Activated CD4-positive, CD25-positive, alpha-beta regulatory T cell treated with anti-CD3 and anti-CD28 coated beads, Interleukin-2, amount 50 U/mL, for 16 hours (primary cell): ENCODE results near the gene IZUMO4.

ENCODE experiments used
- DNase-seq: peaks from one replicate; pipeline ENCODE4 v3.0.0-alpha.2; 2020; ENCODE audit warnings: low read depth, low spot score

Gene IZUMO4, protein sequence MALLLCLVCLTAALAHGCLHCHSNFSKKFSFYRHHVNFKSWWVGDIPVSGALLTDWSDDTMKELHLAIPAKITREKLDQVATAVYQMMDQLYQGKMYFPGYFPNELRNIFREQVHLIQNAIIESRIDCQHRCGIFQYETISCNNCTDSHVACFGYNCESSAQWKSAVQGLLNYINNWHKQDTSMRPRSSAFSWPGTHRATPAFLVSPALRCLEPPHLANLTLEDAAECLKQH

DNA sequence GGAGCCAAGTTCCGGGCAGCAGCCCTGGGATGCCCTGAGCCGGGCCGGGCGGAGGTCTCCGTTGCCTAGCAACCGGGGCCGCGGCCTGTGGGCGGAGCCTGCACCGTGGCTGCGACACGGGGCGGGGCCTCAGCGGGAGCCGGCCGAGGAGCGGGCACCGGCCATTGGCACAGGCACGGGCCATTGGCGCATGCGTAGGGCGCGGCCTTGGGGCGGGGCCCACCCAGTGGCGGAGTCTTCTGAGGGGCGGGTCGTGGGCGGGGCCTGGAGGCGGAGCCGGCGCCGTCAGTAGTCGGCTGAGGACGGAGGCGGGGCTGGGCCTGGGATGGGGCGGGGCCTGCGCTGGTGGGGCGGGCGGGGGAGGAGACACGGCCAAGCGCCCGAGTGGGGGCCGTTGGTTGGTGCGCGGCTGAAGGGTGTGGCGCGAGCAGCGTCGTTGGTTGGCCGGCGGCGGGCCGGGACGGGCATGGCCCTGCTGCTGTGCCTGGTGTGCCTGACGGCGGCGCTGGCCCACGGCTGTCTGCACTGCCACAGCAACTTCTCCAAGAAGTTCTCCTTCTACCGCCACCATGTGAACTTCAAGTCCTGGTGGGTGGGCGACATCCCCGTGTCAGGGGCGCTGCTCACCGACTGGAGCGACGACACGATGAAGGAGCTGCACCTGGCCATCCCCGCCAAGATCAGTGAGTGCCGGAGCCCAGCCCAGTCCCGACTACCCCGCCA is at the start of gene IZUMO4:
Gene IZUMO4 (plus strand): TSS at position 436 of the 723 bp plus-strand sequence. CDS start 31 bp downstream, at position 467.
- peak; percentile 99 for DNase-seq

DNA sequence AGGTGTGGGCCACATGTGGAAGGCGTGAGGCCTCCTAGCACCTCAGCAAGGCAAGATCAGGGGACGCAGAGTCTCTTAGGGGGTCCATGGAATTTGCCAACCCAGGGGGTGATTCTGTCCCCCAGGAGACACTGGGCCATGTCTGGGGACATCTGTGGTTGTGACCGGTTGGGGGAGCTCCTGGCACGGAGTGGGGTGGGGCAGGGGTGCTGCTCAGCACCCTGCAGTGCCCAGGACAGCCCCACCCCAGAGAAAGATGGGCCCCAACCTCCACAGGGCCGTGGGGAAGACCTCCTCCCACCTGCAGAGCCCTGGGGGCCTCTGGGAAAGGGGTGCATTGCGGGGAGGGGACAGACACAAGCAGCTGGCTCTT is 49.7 kb upstream of the IZUMO4 start:
- no peak for DNase-seq

DNA sequence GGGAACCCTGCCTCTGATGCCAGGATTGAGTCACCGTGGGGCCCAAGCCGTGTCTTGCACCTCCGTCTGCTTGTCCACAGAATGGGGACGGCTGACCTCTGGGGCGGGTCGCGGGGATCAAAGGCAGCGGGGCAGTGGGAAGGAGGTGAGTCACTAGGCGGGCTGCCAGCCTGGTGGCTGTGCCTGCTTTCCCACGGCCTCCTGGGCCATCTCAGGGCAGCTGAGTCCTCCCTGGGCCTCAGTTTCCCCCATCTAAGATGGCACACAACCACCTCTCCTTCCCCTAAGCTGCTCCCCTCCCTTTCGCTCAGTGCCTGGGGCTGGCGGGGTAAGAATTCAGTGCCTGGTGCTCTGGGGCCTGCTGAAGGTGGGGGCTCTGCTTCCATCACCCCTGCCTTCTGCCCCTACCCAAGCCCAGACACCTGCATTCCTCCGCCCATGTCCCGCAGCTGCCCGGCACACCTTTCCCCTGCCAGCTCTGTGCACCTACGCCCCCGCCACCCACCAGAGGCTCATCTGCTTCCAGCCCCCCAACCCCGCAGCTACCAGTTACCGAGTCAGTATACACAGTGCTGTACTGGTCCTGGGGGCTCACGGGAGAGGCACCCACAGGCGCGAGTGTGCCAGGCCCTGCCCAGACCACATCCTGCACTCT is 49.1 kb upstream of the IZUMO4 start:
- no peak for DNase-seq

DNA sequence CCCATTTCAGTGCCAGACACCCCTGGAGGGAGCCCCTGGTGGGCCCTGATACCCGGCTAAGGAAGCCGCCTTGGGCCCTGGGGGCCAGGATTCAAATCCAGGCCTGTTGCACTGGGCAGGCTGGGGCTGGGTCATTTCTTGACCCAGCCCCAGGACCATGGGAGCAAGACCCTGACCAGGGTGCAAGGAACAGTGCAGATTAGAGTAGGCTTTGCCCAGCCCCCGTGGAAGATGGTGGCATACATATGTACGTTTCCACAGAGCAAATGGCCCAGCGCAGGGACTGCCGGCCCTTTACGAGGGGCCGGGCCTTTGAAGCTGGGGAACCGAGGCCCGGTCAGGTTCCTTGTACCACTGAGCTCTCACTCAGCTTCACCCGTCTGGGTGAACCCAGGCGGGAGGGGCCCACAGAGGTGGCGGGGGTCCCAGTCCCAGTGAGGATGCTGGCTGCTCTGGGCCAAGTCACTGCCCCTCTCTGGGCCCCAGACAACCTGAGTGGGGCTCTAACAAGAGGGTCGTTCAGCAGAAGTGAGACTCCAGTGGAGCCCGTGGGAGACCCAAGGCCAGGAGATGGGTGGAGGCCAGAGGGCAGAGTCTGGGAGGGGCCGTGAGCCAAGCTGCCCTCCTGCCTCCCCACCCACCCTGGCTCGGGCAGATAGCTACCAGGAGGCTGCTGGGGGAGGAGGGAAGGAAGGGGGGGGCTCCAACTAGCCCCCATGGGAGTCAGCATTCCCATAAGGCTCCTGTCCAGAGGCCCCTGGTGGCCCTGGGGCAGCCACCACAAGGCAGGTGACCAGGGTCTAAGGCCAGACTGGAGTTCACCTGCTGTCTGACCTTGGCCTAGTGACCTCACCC is 48.4 kb upstream of the IZUMO4 start:
- no peak for DNase-seq

DNA sequence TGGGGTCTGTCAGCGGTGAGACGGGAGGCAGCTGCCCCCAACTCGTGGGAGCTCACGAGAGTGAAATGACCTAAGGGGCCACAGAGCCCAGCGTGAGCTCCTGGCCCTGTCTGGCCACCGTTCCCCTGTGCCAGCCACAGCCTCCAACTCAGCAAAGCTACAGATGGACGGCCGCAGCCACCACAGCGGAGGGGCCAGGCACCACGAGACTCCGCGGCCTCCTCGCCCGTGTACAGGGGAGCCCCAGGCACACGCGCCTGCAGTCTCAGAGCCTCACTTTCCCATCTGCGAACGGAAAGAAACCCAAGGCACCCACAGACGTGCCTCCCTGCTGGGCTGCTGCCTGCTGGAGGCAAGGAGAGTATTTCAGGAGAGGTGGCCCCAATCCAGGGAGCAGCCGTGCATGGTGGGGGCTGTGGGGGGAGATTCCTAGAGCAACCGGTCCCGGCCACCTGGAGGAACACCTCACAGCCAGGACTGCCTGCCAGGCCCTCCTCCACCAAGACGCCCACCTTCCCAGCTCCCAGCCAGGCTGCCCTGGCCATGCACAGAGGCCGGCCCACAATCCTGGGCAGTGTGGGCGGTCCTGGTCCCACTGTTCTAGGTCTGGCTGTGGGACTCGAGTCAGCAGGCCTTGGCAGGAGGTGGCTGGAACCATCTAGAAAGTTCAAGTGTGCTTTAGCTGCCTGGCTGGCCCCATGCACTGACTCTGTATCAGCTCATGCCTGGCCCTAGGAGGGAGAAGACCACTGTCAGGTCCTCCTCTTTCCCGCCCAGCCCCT is 47.6 kb upstream of the IZUMO4 start:
- no peak for DNase-seq

DNA sequence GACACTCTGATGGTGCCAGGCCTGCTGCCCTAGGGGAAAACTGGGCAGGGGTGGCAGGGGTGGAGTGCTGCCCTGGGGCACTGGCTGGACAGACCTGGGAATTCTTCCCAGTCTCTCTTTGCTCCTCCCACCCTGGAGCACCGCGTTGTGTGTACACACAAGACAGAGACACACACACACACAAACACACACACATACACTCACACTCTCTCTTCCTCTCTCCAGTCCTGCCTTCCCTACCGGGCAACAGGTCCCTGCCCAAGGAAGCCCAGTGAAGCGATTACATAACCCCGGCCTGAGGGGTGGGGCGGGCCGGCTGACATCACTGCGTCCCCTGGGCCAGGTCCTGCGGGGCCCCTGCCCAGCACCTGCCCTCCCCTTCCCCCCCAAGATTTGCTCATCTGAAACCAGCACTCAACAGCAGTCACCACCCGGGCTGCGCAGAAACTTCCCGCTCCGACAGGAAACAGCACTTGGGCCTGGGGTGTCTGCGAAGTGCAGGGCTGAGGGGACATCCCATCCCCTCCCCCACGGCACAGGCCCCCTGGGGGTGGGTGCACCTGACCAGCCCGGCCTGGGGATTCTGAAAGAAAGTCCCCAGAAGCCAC is 46.9 kb upstream of the IZUMO4 start:
- DNase-seq, result peak; percentile 31

DNA sequence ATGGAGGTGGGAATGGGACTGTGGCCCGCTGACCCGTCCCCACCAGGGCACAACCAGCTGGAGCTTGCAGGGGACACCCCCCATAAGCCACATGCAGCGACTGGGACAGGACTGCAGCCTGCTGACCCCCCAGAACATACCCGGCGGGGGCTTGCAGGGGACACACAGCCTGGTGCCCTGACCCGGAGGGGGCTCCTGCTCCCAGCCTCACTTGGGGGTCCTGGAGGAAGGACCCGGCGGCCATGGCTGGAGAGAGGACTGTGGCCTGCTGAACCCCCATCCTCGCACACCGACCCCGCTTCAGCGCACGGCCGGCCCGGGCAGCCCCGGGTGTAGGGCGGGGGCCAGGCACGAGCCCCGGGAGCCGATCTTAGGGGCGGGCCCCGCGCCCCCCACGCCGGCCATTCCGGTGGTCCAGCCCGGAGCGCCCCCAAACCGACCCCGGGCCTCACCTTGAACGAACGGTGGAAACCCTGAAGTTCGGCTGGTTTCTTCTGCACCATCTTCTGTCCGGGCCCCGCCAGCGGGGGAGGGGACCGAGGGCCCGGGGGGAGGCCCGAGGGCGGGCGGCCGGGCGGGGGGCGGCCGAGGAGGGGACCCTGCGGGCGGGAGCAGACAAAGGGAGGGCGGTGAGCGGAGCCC is 46.2 kb upstream of the IZUMO4 start:
- DNase-seq, result no peak

DNA sequence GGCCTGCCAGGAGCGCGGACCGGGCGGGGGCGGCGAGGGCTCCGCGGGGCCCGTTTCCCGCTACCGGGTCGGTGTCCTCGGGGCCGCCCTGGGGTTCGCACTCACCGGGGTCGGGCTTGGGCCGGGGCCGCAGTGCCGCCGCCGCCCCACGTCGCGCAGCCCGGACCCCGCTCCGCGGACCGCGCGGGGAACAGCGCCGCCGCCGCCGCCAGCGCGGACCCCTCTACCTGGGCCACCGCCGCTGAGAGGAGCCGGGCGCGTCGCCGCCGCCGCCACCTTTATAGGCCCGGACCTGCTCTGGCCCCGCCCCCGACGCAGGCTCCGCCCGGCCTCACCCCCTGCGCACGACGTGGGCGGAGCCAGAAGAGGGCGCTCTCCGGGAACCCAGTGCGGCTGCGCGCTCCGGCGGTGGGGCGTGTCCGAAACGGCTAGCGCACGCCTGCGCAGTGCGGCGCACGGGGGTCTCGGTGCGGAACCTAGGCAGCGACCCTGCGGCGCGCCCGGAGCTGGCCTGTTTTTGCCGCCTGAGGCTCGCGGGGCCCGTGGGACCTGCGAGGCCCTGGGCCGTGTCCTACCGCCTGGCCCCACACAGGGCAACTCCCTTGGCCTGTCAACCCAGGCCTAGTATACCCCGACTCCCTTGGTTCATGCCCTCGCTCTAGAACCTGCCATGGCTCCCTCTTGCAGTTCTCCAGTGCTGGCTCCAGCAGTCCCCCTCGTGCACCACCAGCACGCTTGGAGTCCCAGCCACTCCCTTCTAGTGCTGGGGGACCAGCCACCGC is 45.5 kb upstream of the IZUMO4 start, which contains the start of gene MKNK2:
Gene MKNK2 (minus strand): TSS at position 254 of the 782 bp plus-strand sequence. CDS start 393 bp downstream, outside the sequence.
- DNase-seq, result peak; percentile 93

DNA sequence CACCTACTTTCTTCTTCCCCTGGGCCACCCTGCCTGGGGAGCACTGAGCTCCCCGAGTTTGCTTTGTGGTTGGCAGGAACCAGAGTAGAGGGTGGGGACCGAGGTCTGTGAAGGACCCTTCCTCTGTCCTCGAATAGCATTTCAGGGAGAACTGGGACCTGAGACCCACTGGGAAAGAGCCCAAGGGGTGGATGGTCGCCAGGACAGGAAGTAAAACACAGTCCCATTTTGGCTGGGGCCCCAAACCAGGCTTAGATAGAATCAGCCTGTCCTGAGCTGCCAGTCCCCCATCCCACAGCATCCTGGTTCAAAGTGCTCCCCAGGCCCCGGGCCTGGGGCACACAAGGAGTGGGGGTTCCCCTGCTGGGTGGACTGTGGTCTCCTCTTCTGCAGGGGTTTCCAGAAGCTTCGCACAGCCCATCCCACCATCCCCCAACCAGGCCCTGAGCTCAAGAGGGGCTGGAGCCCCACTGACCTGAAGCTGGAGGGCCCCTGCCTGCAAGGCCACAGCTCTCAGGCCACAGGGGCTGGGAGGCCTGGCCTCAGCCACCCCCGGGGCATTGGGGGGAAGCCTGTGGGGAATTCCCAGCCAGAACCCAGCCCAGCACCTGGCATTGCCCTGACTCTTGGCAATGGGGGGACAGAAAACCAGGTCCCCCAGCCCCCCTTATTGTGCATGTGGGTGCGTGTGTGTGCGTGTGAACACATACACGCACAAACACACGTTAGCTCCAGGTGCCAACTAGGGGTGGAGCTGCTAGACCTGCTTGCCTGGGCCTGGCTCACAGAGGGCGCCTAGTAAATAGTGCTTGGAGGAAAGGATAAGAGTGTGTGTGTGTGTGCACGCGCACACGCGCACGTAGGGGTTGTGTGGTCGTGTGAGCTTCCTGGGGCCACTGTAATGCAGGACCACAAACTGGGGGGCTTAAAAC is 44.7 kb upstream of the IZUMO4 start:
- DNase-seq, result no peak

DNA sequence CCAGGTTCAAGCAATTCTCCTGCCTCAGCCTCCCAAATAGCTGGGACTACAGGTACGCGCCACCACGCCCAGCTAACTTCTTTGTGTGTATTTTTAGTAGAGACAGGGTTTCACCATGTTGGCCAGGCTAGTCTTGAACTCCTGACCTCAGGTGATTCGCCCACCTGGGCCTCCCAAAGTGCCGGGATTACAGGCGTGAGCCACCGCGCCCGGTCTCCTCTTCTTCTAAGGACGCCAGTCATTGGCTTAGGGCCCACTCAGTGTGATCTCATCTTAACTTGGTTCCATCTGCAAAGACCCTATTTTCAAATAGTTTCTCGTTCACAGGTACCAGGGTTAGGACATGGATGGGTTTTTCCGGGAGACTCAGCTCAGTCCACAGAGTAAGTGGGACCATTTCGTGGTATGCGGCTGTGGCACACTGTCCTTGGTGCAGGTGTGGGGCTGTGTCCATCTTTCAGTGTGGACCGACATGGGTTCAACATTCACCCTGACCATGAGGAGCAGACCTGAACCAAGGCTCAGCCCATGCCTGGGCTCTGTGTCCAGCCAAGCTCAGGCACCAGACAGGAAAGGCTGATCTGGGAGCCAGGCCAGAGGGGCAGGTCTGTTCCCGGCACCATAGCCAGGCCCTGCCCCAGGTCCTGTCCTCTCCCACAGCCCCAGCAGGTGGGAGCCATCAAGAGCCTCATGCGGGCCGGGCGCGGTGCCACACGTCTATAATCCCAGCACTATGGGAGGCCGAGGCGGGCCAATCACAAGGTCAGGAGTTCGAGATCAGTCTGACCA is 42.9 kb upstream of the IZUMO4 start:
- no peak for DNase-seq

DNA sequence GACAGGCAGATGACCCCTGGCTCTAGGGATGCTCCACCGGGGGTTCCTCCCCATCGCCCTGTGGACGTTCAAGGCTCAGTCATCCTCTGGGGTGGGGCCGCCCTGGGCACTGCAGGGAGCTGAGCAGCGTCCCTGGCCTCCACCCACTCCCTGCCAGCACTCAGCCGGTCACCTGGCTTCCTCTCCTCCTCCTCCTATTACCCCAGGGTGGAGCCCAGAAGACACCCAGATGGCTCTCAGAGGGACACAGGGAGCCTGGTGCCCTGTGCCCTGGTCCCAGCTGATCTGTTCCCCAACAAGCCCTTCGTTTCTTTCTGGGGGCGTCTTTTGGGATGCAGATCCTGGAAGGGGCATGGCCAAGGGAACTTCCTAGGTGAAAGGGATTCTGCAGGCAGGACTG is 42.0 kb upstream of the IZUMO4 start:
- no peak for DNase-seq

DNA sequence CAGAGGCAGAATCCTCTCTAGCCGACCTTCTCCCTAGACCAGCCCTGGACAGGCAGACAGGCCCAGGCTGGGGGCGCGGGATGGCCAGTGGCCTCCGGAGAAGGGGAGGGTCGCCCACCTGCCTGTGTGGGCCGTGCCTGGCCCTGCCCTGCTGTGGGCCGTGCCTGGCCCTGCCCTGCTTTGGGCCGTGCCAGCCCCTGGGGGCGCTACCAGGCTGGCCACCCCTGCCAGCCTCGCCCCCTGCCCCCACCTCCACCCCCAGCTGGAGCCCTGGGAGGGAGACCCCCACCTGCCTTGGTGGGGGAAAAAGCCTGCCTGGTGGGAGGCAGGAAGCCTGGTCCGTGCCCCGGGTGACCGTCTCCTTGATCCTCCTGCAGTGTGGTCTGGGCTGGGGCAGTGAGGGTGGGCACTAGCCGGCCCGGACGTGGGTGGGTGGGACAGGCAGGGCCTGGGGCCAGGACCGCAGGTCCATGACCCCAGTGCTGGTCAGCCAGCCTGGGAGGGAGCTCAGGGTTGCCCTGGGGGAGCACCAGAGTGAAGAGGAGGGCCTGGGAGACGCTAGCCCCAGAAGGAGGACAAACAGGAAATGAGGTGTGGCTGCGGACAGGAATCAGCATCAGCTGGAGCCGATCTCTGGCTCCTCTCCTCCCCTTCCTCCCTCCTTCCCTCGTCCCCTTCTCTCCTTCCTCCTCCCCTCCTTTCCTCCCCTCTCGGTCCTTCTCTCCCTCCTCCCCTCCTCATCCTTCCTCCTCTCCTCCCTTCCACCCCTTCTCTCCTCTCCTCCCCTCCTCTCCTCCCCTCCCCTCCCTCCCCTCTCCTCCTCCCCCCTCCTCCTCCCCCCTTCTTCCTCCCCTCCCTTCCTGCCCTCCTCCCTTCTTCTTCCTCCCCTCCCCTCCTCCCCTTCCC is 40.5 kb upstream of the IZUMO4 start:
- no peak for DNase-seq

DNA sequence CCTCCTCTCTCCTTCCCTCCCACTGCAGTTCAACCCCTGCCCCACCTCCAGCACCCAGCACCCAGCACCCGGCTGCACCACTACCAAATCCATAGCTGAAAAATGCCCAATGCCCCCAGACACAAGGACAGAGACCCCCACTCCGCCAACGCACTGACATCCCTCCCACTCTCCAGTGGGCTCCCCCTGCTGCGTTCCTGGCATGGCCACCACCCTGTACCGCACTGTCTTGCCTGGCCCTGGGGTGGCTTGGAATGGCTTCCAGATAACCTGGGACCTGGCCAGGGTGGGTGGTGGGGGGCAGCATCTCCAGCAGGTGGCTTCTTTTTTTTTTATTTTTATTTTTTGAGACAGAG is 39.9 kb upstream of the IZUMO4 start:
- no peak for DNase-seq

DNA sequence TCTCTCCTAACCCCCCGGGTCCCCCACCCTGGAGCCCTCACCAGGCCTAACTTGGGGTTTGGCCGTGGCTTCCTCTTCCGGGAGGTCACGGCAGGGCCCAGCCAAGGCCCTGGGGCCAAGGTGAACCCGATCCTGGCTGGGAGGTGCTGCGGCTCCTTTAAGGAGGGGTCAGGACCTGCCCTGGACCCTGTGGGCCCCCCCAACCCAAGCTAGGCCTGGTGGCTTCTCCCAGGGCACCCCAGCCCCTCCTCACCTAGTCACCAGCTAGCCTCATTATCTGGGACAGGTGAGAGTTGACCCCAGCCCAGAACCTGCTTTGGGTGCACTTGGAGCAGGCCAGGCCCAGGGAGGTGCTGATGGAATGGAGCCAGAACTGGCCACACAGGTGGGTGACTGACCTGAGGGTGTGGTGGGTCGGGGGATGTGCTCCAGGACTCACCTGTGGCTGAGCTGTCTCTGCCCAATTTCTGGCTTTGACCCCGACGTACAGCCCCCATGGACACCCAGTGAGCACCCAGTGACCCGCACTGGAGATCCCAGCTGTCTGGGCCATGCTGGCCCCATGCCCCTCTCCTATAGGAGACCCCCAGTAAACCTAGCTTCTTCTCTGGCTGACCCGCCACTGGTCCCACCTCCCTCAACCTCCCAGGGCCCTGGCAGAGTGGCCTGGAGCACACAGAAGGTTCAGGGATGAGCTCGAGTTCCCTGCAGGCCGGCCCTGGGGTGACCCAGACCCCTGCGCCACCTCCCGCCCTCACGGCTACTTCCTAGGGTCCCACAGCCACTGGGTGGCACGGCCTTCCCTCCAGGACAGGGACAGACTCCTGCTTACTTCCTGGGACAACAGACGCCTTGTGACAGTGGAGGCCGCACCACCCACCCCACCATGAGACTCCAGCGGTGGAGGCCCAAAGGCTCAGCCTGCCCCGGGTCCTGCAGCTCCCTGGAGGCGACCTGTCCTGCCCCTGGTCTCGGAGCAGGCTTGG is 38.9 kb upstream of the IZUMO4 start:
- DNase-seq, result no peak
